H1 (cell line): ENCODE data around the gene TRPM6. TPM values are rescaled to one million over a fixed set of nuclear protein-coding genes. Genes with fewer than 3 reads are reported as not detected.

Experiments
- CTCF ChIA-PET: fragments of 300-600 bp; sonication (Branson Sonifier 250); formaldehyde crosslinking; loops from one replicate; lab custom pipeline; 2021; ENCODE audit not compliant: partially characterized antibody; lab: Charles Lee
- POLR2A ChIA-PET: fragments of 300-600 bp; sonication (Branson Sonifier 250); formaldehyde crosslinking; loops from one replicate; lab custom pipeline; 2021; ENCODE audit warnings: inconsistent platforms; ENCODE audit not compliant: partially characterized antibody; lab: Charles Lee
- DNase-seq, 2 experiments: peaks; one replicate each; pipeline versions ENCODE4 v3.0.0 to v3.0.0-alpha.2; 2010 to 2022; ENCODE audit warnings: low spot score in 2 of 2, low read depth in 1 of 2, mixed read lengths in 1 of 2
- FAIRE-seq: peaks from 2 replicates; lab custom pipeline; 2011; peaks lifted over from hg19 to GRCh38; lab: Jason Lieb, UNC
- H2AFZ ChIP-seq: 2 replicates; pipeline ENCODE4 v1.8.1; 2012; ENCODE audit warnings: low read length, inconsistent platforms
- H2AK5ac ChIP-seq: 2 replicates; pipeline ENCODE4 v1.6.1; 2013; ENCODE audit warnings: low read depth, low read length
- H2BK120ac ChIP-seq: replicated peaks from 2 replicates; pipeline ENCODE3; 2013; ENCODE audit warnings: low read depth, low read length, inconsistent platforms
- H2BK12ac ChIP-seq: 2 replicates; pipeline ENCODE4 v1.6.1; 2013; ENCODE audit warnings: low read depth, low read length
- H2BK15ac ChIP-seq: 2 replicates; pipeline ENCODE4 v1.6.1; 2013; ENCODE audit warnings: low read length
- H2BK20ac ChIP-seq: 2 replicates; pipeline ENCODE4 v1.6.1; 2013; ENCODE audit warnings: low read length
- H2BK5ac ChIP-seq: 2 replicates; pipeline ENCODE4 v1.6.1; 2013; ENCODE audit warnings: low read depth, low read length
- H3K14ac ChIP-seq: 2 replicates; pipeline ENCODE4 v1.6.1; 2013; ENCODE audit warnings: inconsistent platforms; ENCODE audit not compliant: insufficient read length
- H3K18ac ChIP-seq: 2 replicates; pipeline ENCODE4 v1.6.1; 2013; ENCODE audit warnings: low read length; ENCODE audit errors: extremely low read depth
- H3K23ac ChIP-seq: 2 replicates; pipeline ENCODE4 v1.6.1; 2013; ENCODE audit warnings: inconsistent platforms; ENCODE audit not compliant: insufficient read length
- H3K23me2 ChIP-seq: 2 replicates; pipeline ENCODE4 v1.6.1; 2013; ENCODE audit warnings: low read depth, low read length
- H3K27ac ChIP-seq: 2 replicates; pipeline ENCODE4 v1.6.1; 2011; ENCODE audit warnings: low read depth, low read length, inconsistent platforms
- H3K27me3 ChIP-seq, 4 experiments: replicated peaks in 1 of 4; 1 replicate in 1 of 4; 2 replicates in 3 of 4; pipeline versions ENCODE4 v1.6.1 to v1.8.1; 2011 to 2013; ENCODE audit warnings: low read length in 3 of 4, mild to moderate bottlenecking in 3 of 4, inconsistent platforms in 2 of 4, mixed read lengths in 2 of 4, moderate library complexity in 1 of 4; ENCODE audit not compliant: control insufficient read depth in 3 of 4, insufficient read depth in 3 of 4; ENCODE audit errors: extremely low read depth in 1 of 4
- H3K36me3 ChIP-seq, 4 experiments: 2 replicates each; pipeline versions ENCODE4 v1.6.1 to v1.8.1; 2011 to 2013; ENCODE audit warnings: mild to moderate bottlenecking in 4 of 4, low read length in 3 of 4, moderate library complexity in 2 of 4, control low read depth in 1 of 4, inconsistent platforms in 1 of 4; ENCODE audit not compliant: insufficient read depth in 4 of 4, control insufficient read depth in 2 of 4
- H3K4ac ChIP-seq: replicated peaks from 2 replicates; pipeline ENCODE3; 2013; ENCODE audit warnings: low read length, low read depth, mixed read lengths, inconsistent platforms; ENCODE audit not compliant: insufficient read length
- H3K4me1 ChIP-seq, 4 experiments: replicated peaks in 1 of 4; 1 replicate in 1 of 4; 2 replicates in 3 of 4; pipeline versions ENCODE4 v1.6.1 to v1.8.1; 2011 to 2013; ENCODE audit warnings: low read length in 3 of 4, inconsistent platforms in 2 of 4, mixed read lengths in 1 of 4; ENCODE audit not compliant: insufficient read depth in 4 of 4, control insufficient read depth in 3 of 4
- H3K4me2 ChIP-seq, 2 experiments: 2 replicates each; pipeline versions ENCODE4 v1.6.1 to v1.8.1; 2011 to 2013; ENCODE audit warnings: low read depth in 2 of 2, low read length in 2 of 2, control low read depth in 1 of 2, inconsistent platforms in 1 of 2, mild to moderate bottlenecking in 1 of 2; ENCODE audit not compliant: insufficient read depth in 1 of 2
- H3K4me3 ChIP-seq, 4 experiments: fragments of 200-600, 300-600 bp in 1 of 4; sonication (generic), shearing (Covaris generic), sonication (Bioruptor Twin) in 1 of 4; 2 replicates each; pipeline versions ENCODE4 v1.5.1 to v1.8.1; 2011 to 2016; ENCODE audit warnings: low read length in 4 of 4, low read depth in 3 of 4, control low read depth in 2 of 4, inconsistent platforms in 2 of 4, mild to moderate bottlenecking in 2 of 4, mixed read lengths in 1 of 4, moderate library complexity in 1 of 4; ENCODE audit not compliant: insufficient read depth in 2 of 4; ENCODE audit errors: extremely low read depth in 1 of 4
- H3K56ac ChIP-seq: replicated peaks from 2 replicates; pipeline ENCODE3; 2013; ENCODE audit warnings: low read depth, mild to moderate bottlenecking, mixed read lengths, low read length, inconsistent platforms; ENCODE audit not compliant: insufficient read length
- H3K79me1 ChIP-seq: 2 replicates; pipeline ENCODE4 v1.6.1; 2013; ENCODE audit warnings: low read depth, low read length, control low read depth
- H3K79me2 ChIP-seq, 2 experiments: 2 replicates each; pipeline versions ENCODE4 v1.6.1 to v1.8.1; 2012 to 2013; ENCODE audit warnings: low read length in 2 of 2, mild to moderate bottlenecking in 2 of 2, inconsistent platforms in 1 of 2; ENCODE audit not compliant: insufficient read depth in 2 of 2, control insufficient read depth in 1 of 2
- H3K9ac ChIP-seq, 4 experiments: replicated peaks in 1 of 4; 1 replicate in 1 of 4; 2 replicates in 3 of 4; pipeline versions ENCODE4 v1.6.1 to v1.8.1; 2011 to 2013; ENCODE audit warnings: low read depth in 3 of 4, low read length in 3 of 4, control low read depth in 2 of 4, mild to moderate bottlenecking in 2 of 4, moderate library complexity in 2 of 4, inconsistent platforms in 1 of 4; ENCODE audit errors: extremely low read depth in 1 of 4
- H3K9me3 ChIP-seq, 2 experiments: 2 replicates each; pipeline versions ENCODE4 v1.6.1 to v1.8.1; 2012 to 2013; ENCODE audit warnings: mild to moderate bottlenecking in 2 of 2, moderate library complexity in 2 of 2, control low read depth in 1 of 2, inconsistent platforms in 1 of 2, low read depth in 1 of 2, low read length in 1 of 2, mixed read lengths in 1 of 2; ENCODE audit not compliant: insufficient read depth in 2 of 2
- H4K20me1 ChIP-seq, 2 experiments: replicated peaks in 1 of 2; 2 replicates each; pipeline versions ENCODE3 to v1.8.1; 2011 to 2013; ENCODE audit warnings: inconsistent platforms in 2 of 2, low read length in 2 of 2, mild to moderate bottlenecking in 1 of 2; ENCODE audit not compliant: insufficient read depth in 2 of 2, control insufficient read depth in 1 of 2
- H4K5ac ChIP-seq: 2 replicates; pipeline ENCODE4 v1.6.1; 2013; ENCODE audit warnings: low read length, low read depth, mixed read lengths, inconsistent platforms; ENCODE audit not compliant: insufficient read length
- H4K8ac ChIP-seq: 2 replicates; pipeline ENCODE4 v1.8.0; 2013; ENCODE audit warnings: mild to moderate bottlenecking, moderate library complexity, low read length, inconsistent platforms; ENCODE audit not compliant: insufficient read depth; ENCODE audit errors: extremely low read depth
- H4K91ac ChIP-seq: replicated peaks from 2 replicates; pipeline ENCODE3; 2013; ENCODE audit warnings: low read length, mixed read lengths, inconsistent platforms; ENCODE audit not compliant: insufficient read length
- KDM5A ChIP-seq: fragments of 200-600 bp; IDR thresholded peaks from 2 replicates; pipeline ENCODE4 v1.7.1; 2012; ENCODE audit warnings: mild to moderate bottlenecking, low read length, inconsistent platforms, mixed read lengths
- MAFK ChIP-seq: IDR thresholded peaks from 2 replicates; pipeline ENCODE4 v1.6.1; 2012; ENCODE audit warnings: low read depth, mild to moderate bottlenecking, improper control_type of control experiment, low read length
- SRF ChIP-seq: IDR thresholded peaks from 2 replicates; pipeline ENCODE4 v1.6.1; 2011; ENCODE audit warnings: mild to moderate bottlenecking, low read depth, low read length, moderate library complexity
- WGBS, 2 experiments: shearing (Covaris generic) in 1 of 2; methylation state at CpG; one replicate each; pipeline versions ENCODE4 v1.1.6 to v1.1.7; 2013 to 2015; ENCODE audit warnings: low lambda C conversion rate in 2 of 2, mixed read lengths in 2 of 2, inconsistent platforms in 1 of 2, low coverage in 1 of 2, missing lambda C conversion rate in 1 of 2; ENCODE audit not compliant: insufficient replicate concordance in 2 of 2, insufficient coverage in 1 of 2, insufficient read length in 1 of 2; ENCODE audit errors: extremely low coverage in 1 of 2, missing lambda C conversion rate in 1 of 2; 5-methylcytosine and 5-hydroxymethylcytosine counted together
- polyA plus RNA-seq, 7 experiments: library from polyadenylated mRNA; depleted of rRNA in 3 of 7; stranded (reverse) in 5 of 7; unstranded in 2 of 7; fragments of >200 nt in 5 of 7; fragments of 200-250 nt in 2 of 7; gene quantifications; 1 replicate in 5 of 7; 2 replicates in 1 of 7; 4 replicates in 1 of 7; pipeline versions ENCODE4 v1.2.1 to v1.2.3, GENCODE V29; 2011 to 2013; ENCODE audit warnings: missing spikeins in 2 of 7, mixed read lengths in 2 of 7
- total RNA-seq: library from RNA; stranded (reverse); fragmentation: NEBNext Ultra II Directional; extraction: Animal tissue kit (Norgen Biotek cat#: 25700); gene quantifications from 2 replicates; pipeline ENCODE4 v1.2.1, GENCODE V29; 2021

The TRPM6 gene
- total and polyA plus RNA-seq, 2 of the 8 experiments (the other 6 are each of a cell fraction or from before 2014, with no cell fraction given): 0.45 to 1.5 TPM

DNA sequence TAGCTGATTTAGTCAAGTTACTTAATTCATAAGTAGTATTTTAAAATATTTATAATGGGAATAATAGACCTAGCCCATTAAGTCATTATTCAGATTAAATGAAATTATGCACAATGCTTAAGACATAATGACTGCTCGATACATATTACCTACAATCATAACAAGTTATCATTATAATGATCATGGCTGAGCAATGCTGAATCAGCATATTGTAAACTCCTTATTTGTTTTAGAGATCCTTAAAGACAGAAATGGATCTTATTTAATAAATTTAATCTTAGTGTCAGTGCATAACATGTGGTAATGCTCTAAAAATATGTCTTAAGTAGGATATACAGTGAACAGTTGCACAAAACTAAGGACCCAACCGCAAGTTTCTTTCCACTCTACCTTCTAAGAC is 169.0 kb downstream of the TRPM6 start:
- Histone ChIP-seq H4K91ac (no peak overlapping the region), H2AK5ac (no peak overlapping the region), H4K8ac (no peak overlapping the region), H4K20me1 (no peaks in the 10 kb centered on the region), H3K18ac (no peak overlapping the region), H3K36me3 (no peaks in the 10 kb centered on the region), H3K9me3 (no peaks in the 10 kb centered on the region), H3K4me2 (no peak overlapping the region), H3K4me3 (no peak overlapping the region), H2BK12ac (no peak overlapping the region), H3K4me1 (no peaks in the 10 kb centered on the region), H3K56ac (no peak overlapping the region), H3K23me2 (no peaks in the 10 kb centered on the region; the same call in 1 of the 2 replicates), H3K79me2 (no peaks in the 10 kb centered on the region), H3K27ac (no peak overlapping the region), H3K14ac (no peak overlapping the region), H4K5ac (no peak overlapping the region), H2AFZ (no peak overlapping the region), H2BK20ac (no peak overlapping the region), H2BK120ac (no peak overlapping the region), H2BK5ac (no peak overlapping the region), H3K79me1 (no peaks in the 10 kb centered on the region), H2BK15ac (no peak overlapping the region), H3K23ac (no peak overlapping the region), H3K9ac (no peak overlapping the region), H3K27me3 (no peaks in the 10 kb centered on the region), H3K4ac (no peak overlapping the region)
- POLR2A ChIA-PET: no interaction called here
- CTCF ChIA-PET: no interaction called here
- TF ChIP-seq KDM5A (no peak), SRF (no peak), MAFK (peak; percentile 90)
- WGBS, 2 experiments: 90% methylated on average over 2 of the region's 2 CpGs; no CpG with 5 or more reads in 1 of the 2 experiments
- DNase-seq: no peak
- FAIRE-seq: no peak
